ENCODE measurements around the gene FER1L5.

DNA sequence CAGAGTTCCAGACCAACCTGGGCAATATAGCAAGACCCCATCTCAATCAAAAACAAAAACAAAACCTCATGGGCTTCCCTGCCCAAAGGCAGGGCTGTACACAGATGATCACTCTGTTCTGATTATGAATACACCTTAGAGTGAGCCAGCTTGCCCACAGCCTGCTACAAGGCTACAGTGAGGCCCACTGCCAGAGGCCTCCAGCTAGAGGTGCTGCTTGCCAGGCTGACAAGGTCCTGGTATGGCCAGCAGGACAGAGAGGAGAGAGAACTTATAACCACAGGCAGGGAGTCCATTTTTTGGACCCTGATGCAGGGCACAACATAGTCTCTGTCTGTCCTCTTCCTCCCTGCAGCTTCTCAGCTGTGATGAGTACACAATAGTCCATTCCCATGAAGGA, 46.0 kb upstream of the FER1L5 start:
- TF ChIP-seq, protein P1, sequence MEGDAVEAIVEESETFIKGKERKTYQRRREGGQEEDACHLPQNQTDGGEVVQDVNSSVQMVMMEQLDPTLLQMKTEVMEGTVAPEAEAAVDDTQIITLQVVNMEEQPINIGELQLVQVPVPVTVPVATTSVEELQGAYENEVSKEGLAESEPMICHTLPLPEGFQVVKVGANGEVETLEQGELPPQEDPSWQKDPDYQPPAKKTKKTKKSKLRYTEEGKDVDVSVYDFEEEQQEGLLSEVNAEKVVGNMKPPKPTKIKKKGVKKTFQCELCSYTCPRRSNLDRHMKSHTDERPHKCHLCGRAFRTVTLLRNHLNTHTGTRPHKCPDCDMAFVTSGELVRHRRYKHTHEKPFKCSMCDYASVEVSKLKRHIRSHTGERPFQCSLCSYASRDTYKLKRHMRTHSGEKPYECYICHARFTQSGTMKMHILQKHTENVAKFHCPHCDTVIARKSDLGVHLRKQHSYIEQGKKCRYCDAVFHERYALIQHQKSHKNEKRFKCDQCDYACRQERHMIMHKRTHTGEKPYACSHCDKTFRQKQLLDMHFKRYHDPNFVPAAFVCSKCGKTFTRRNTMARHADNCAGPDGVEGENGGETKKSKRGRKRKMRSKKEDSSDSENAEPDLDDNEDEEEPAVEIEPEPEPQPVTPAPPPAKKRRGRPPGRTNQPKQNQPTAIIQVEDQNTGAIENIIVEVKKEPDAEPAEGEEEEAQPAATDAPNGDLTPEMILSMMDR (IDR thresholded peaks at IDR 0.05; ENCODE audit: extremely low read depth in 1 of 2, insufficient read depth in 1 of 2, low read depth in 1 of 2, low read length in 2 of 2), result no peak
- TF ChIP-seq, protein P2, sequence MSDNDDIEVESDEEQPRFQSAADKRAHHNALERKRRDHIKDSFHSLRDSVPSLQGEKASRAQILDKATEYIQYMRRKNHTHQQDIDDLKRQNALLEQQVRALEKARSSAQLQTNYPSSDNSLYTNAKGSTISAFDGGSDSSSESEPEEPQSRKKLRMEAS (IDR thresholded peaks at IDR 0.05; ENCODE audit: insufficient read depth, insufficient read length), result no peak
- TF ChIP-seq EZH2 (IDR thresholded peaks at IDR 0.05; ENCODE audit: borderline replicate concordance, low read depth, low read length, severe bottlenecking), result no peak
- TF ChIP-seq FOS (IDR thresholded peaks at IDR 0.05; ENCODE audit: borderline replicate concordance, insufficient read depth, low read length), result no peak
- no peak for TF ChIP-seq POLR2A (IDR thresholded peaks at IDR 0.05; ENCODE audit: low read depth, low read length)
- TF ChIP-seq POLR2AphosphoS5 (IDR thresholded peaks at IDR 0.05; ENCODE audit: insufficient read depth, low read depth, low read length), result no peak
- TF ChIP-seq JUN (IDR thresholded peaks at IDR 0.05; ENCODE audit: borderline replicate concordance, insufficient read depth, insufficient read length, low read depth), result no peak
- TF ChIP-seq GATA2 (IDR thresholded peaks at IDR 0.05; ENCODE audit: insufficient read depth, insufficient read length, low read depth, low read length), result no peak
- no peak for TF ChIP-seq MYC (IDR thresholded peaks at IDR 0.05; ENCODE audit: low read depth, low read length)

All from endothelial cell of umbilical vein (primary cell).